Measurements from ENCODE around the gene MYL6B. TPM values are rescaled to one million over a fixed set of nuclear protein-coding genes. Genes with fewer than 3 reads are reported as not detected.

The MYL6B gene
- total and polyA plus RNA-seq, 2 donors (not counting 1 experiment from before 2014, with no cell fraction given): 71.7 to 87.7 TPM

- Histone ChIP-seq H3K27ac (ENCODE audit: insufficient read depth, low read length) (peak overlapping the region; percentile 47), H3K36me3 (ENCODE audit: control insufficient read depth, insufficient read depth, low read length) (peaks cover 28% of the 10 kb centered on the region), H3K27me3 (ENCODE audit: control insufficient read depth, insufficient read depth, low read length) (no peaks in the 10 kb centered on the region), H3K9ac (ENCODE audit: insufficient read depth, low read length) (no peak overlapping the region), H3K4me3 (replicated peaks in 1 of 4; ENCODE audit: control extremely low read depth in 1 of 4, insufficient read depth in 1 of 4, low read depth in 3 of 4, low read length in 4 of 4) (no peak overlapping the region), H2AFZ (ENCODE audit: low read length) (no peak overlapping the region), H3K4me1 (ENCODE audit: control insufficient read depth, extremely low read depth, insufficient read depth, low read length) (peaks cover 7% of the 10 kb centered on the region), H3K4me2 (ENCODE audit: extremely low read depth, insufficient read depth, low read length) (no peak overlapping the region), H3K9me3 (ENCODE audit: control insufficient read depth, insufficient read depth, low read depth, low read length) (no peaks in the 10 kb centered on the region), H3K79me2 (ENCODE audit: control insufficient read depth, insufficient read depth, low read length) (no peaks in the 10 kb centered on the region), H4K20me1 (ENCODE audit: control insufficient read depth, extremely low read depth, insufficient read depth, low read length) (no peaks in the 10 kb centered on the region)
- DNase-seq (ENCODE audit: low read depth in 2 of 2): peak; percentile 54 to 55
- TF ChIP-seq CTCF (conservative IDR thresholded peaks at IDR 0.05 in 1 of 2, IDR thresholded peaks at IDR 0.05 in 1 of 2; ENCODE audit: low read depth in 1 of 2, low read length in 2 of 2) (peak; percentile 55 to 73), EZH2 (IDR thresholded peaks at IDR 0.05; ENCODE audit: low read length, missing control alignments) (no peak)
Observed at GRCh38 chr12:56206452-56207166, 54.2 kb downstream of the MYL6B start.

Other genes starting within 250 kb of the MYL6B start
- gene PYM1, start 224.7 kb upstream of the MYL6B start, total RNA-seq: 28.5 and 38.6 TPM in 2 replicates
- gene PYM1, start 224.7 kb upstream of the MYL6B start, polyA plus RNA-seq: 27.8 and 29.3 TPM in 2 replicates
- gene DGKA, start 221.4 kb upstream of the MYL6B start, total RNA-seq: 24.4 and 51.9 TPM in 2 replicates
- 41.4 and 44.7 TPM in 2 replicates for gene DGKA, start 221.4 kb upstream of the MYL6B start, polyA plus RNA-seq
- gene PMEL, start 186.5 kb upstream of the MYL6B start, total RNA-seq: 0.26 and 0.50 TPM in 2 replicates
- gene PMEL, start 186.5 kb upstream of the MYL6B start, polyA plus RNA-seq: 0.41 and 0.84 TPM in 2 replicates
- gene CDK2, start 185.8 kb upstream of the MYL6B start, total RNA-seq: 12.7 and 14.6 TPM in 2 replicates
- gene CDK2, start 185.8 kb upstream of the MYL6B start, polyA plus RNA-seq: 32.5 and 43.5 TPM in 2 replicates
- gene RAB5B, start 178.5 kb upstream of the MYL6B start, total RNA-seq: 46.2 and 55.3 TPM in 2 replicates
- 144 and 193 TPM in 2 replicates for gene RAB5B, start 178.5 kb upstream of the MYL6B start, polyA plus RNA-seq
- 9.2 and 11.6 TPM in 2 replicates for gene SUOX, start 155.3 kb upstream of the MYL6B start, total RNA-seq
- 11.1 and 15.0 TPM in 2 replicates for gene SUOX, start 155.3 kb upstream of the MYL6B start, polyA plus RNA-seq
- gene IKZF4, start 131.5 kb upstream of the MYL6B start, total RNA-seq: 0.51 and 2.0 TPM in 2 replicates
- 3.2 and 3.7 TPM in 2 replicates for gene IKZF4, start 131.5 kb upstream of the MYL6B start, polyA plus RNA-seq
- gene RPS26, start 110.7 kb upstream of the MYL6B start, total RNA-seq: 86.2 and 125 TPM in 2 replicates
- 739 and 1,779 TPM in 2 replicates for gene RPS26, start 110.7 kb upstream of the MYL6B start, polyA plus RNA-seq
- gene ERBB3, start 72.4 kb upstream of the MYL6B start, total RNA-seq: 0.66 and 1.3 TPM in 2 replicates
- gene ERBB3, start 72.4 kb upstream of the MYL6B start, polyA plus RNA-seq: 0.59 and 0.92 TPM in 2 replicates
- gene PA2G4, start 48.0 kb upstream of the MYL6B start, total RNA-seq: 92.2 and 93.5 TPM in 2 replicates
- gene PA2G4, start 48.0 kb upstream of the MYL6B start, polyA plus RNA-seq: 202 and 342 TPM in 2 replicates
- gene RPL41, start 36.0 kb upstream of the MYL6B start, total RNA-seq: 2,664 and 4,175 TPM in 2 replicates
- 6,961 and 9,604 TPM in 2 replicates for gene RPL41, start 36.0 kb upstream of the MYL6B start, polyA plus RNA-seq
- gene ZC3H10, start 34.3 kb upstream of the MYL6B start, total RNA-seq: 5.6 and 7.2 TPM in 2 replicates
- 1.8 and 1.9 TPM in 2 replicates for gene ZC3H10, start 34.3 kb upstream of the MYL6B start, polyA plus RNA-seq
- gene ESYT1, start 24.3 kb upstream of the MYL6B start, total RNA-seq: 261 and 446 TPM in 2 replicates
- gene ESYT1, start 24.3 kb upstream of the MYL6B start, polyA plus RNA-seq: 182 and 260 TPM in 2 replicates
- 1,163 and 1,517 TPM in 2 replicates for gene MYL6, start 5.8 kb downstream of the MYL6B start, total RNA-seq
- gene MYL6, start 5.8 kb downstream of the MYL6B start, polyA plus RNA-seq: 6,238 and 7,941 TPM in 2 replicates
- gene SMARCC2, start 36.9 kb downstream of the MYL6B start, total RNA-seq: 55.5 and 70.8 TPM in 2 replicates
- 60.2 and 69.6 TPM in 2 replicates for gene SMARCC2, start 36.9 kb downstream of the MYL6B start, polyA plus RNA-seq
- 120 and 199 TPM in 2 replicates for gene RNF41, start 69.3 kb downstream of the MYL6B start, total RNA-seq
- 88.4 and 99.7 TPM in 2 replicates for gene RNF41, start 69.3 kb downstream of the MYL6B start, polyA plus RNA-seq
- 25.9 and 29.2 TPM in 2 replicates for gene NABP2, start 71.8 kb downstream of the MYL6B start, total RNA-seq
- 39.7 and 65.5 TPM in 2 replicates for gene NABP2, start 71.8 kb downstream of the MYL6B start, polyA plus RNA-seq
- gene SLC39A5, start 77.5 kb downstream of the MYL6B start, total RNA-seq: not detected in 2 replicates
- gene SLC39A5, start 77.5 kb downstream of the MYL6B start, polyA plus RNA-seq: not detected in 2 replicates
- gene ANKRD52, start 105.8 kb downstream of the MYL6B start, total RNA-seq: 9.0 and 14.9 TPM in 2 replicates
- 12.2 and 15.8 TPM in 2 replicates for gene ANKRD52, start 105.8 kb downstream of the MYL6B start, polyA plus RNA-seq
- gene COQ10A, start 114.4 kb downstream of the MYL6B start, total RNA-seq: 6.4 and 9.1 TPM in 2 replicates
- 14.2 and 16.2 TPM in 2 replicates for gene COQ10A, start 114.4 kb downstream of the MYL6B start, polyA plus RNA-seq
- 70.4 and 117 TPM in 2 replicates for gene CS, start 147.7 kb downstream of the MYL6B start, total RNA-seq
- 170 and 228 TPM in 2 replicates for gene CS, start 147.7 kb downstream of the MYL6B start, polyA plus RNA-seq
- gene CNPY2, start 163.4 kb downstream of the MYL6B start, total RNA-seq: 47.3 and 48.2 TPM in 2 replicates
- 124 and 142 TPM in 2 replicates for gene CNPY2, start 163.4 kb downstream of the MYL6B start, polyA plus RNA-seq
- 18.5 and 25.9 TPM in 2 replicates for gene PAN2, start 181.4 kb downstream of the MYL6B start, total RNA-seq
- gene PAN2, start 181.4 kb downstream of the MYL6B start, polyA plus RNA-seq: 11.4 and 17.3 TPM in 2 replicates
- 0.17 TPM in 1 of 2 replicates, not detected in the other for gene IL23A, start 186.3 kb downstream of the MYL6B start, total RNA-seq
- 0.12 TPM in 1 of 2 replicates, not detected in the other for gene IL23A, start 186.3 kb downstream of the MYL6B start, polyA plus RNA-seq
- gene STAT2, start 207.5 kb downstream of the MYL6B start, total RNA-seq: 284 and 368 TPM in 2 replicates
- 112 and 148 TPM in 2 replicates for gene STAT2, start 207.5 kb downstream of the MYL6B start, polyA plus RNA-seq
- gene APOF, start 210.3 kb downstream of the MYL6B start, total RNA-seq: not detected in 2 replicates
- not detected in 2 replicates for gene APOF, start 210.3 kb downstream of the MYL6B start, polyA plus RNA-seq

All from fibroblast of lung (primary cell).